GM18511 (cell line): Measurements from ENCODE around the gene OR10P1.
"Not testable (repeated sequence)": the region's sequence is repeated elsewhere in the genome, so short reads cannot be mapped to it uniquely, and the experiment has no call there.

Experiments
- ATAC-seq: cut with Tn5 transposase; IDR thresholded peaks from one replicate; pipeline ENCODE4 v1.9.1; 2021; ENCODE audit warnings: mild to moderate bottlenecking, moderate library complexity; ENCODE audit not compliant: unreplicated experiment

Gene OR10P1

DNA sequence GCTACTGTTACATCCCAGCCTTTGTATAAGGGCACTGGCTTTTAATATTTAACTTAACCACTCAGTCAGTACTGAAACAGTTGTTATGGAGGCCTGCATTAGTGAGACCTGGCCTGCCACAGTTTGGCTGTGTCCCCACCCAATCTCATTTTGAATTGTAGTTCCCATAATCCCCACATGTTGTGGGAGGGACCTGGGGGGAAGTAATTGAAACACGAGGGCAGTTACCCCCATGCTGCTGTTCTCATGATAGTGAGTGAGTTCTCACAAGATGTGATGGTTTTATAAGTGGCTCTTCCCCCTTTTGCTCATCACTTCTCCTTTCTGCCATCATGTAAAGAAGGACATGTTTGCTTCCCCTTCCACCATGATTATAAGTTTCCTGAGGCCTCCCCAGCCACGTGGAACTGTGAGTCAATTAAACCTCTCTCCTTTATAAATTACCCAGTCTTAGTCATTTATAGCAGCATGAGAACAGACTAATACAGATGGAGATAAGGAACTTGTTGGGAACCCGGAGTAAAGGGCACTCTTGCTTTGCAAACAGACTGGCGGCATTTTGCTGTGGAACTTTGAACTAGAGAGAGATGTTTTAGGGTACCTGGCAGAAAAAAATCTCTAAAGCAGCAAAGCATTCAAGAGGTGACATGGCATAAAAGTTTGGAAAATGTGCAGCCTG lies 14.1 kb downstream of the OR10P1 start:
- not testable (repeated sequence) for ATAC-seq

DNA sequence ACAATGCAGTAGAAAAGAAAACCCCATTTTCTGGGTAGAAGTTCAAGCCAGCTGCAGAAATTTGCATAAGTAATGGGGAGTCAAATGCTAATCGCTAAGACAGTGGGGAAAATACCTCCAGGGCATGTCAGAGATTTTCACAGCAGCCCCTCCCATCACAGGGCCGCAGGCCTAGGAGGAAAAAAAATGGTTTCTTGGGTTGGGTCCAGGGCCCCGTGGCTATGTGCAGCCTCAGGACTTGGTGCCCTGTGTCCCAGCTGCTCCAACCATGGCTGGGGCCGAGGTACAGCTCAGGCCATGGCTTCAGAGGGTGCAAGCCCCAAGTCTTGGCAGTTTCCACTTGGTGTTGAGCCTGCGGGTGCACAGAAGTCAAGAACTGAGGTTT lies 14.6 kb downstream of the OR10P1 start:
- no peak for ATAC-seq

DNA sequence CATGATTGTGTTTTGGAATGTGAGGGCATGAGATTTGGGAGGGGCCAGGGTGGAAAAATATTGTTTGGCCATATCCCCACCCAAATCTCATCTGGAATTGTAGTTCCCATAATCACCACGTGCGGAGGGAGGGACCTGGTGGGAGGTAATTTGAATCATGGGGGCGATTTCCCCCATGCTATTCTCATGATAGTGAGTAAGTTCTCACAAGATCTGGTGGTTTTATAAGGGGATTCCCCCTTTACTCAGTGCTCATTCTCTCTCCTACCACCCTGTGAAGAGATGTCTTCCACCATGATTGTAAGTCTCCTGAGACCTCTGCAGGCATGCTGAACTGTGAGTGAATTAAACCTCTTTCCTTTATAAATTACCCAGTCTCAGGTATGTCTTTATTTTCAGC lies 15.7 kb downstream of the OR10P1 start:
- ATAC-seq: peak; percentile 46

DNA sequence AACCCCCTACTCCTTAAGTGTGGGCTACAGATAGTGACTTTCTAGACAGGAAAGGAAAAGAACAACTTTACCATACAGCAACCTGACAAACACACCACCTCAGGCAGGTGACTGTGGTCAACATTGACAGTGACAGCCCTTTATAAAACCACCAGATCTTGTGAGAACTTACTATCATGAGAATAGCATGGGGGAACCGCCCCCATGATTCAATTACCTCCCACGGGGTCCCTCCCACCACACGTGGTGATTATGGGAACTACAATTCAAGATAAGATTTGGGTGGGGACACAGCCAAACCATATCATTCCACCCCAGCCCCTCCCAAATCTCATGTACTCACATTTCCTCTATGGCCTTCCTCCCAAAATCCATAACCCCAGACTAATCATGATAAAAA lies 16.3 kb downstream of the OR10P1 start:
- ATAC-seq: no peak

DNA sequence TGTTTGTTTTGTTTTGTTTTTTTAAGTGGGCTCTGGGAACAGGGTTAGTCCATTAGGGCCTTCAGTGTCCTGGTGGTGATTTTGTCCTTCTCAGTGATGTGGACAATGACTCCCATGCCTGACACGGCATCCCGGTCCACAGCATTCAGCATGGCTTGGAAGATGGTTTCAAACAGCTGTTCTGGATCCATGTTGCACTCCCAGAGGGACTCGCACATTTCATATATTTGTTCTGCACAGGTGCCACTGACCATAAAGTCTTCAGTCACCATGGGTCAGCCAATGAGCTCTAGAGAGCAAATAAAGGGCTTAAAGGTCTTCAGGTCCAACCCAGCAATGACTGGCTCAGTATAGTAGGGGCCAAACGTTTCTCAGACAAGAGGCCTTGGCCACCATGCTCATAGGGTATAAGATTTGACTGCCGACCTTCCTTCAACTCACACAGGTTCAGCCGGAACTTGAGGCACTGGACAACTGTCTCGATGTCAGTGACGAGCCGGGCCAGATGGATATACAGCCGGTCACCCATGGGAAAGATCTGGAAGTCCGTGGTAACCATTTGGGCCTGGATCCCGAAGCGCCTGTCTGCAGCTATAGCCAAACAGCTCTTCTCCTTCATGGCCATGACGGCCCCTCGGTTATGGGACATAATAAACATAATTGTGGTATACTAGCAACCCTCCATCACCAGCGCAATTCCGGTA lies 18.0 kb downstream of the OR10P1 start:
- no peak for ATAC-seq

DNA sequence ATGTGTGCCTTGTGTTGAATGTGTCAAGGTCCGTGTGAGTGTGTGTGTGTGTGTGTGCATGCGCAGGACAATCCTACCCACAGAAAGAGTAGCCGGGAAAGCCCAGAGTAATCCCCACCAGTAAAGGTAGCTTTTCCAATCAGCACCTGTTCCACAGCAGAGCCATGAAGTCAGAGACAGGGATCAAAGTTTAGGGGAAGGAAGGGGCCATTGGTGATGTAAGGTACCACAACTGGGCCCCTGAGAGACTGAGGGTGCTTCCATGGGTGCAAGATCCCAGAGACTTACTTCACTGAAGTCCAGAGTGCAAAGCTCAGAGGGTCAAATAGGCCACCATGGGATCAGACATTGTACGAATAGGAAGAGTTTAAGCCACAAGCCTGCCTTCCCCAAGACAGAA lies 20.5 kb downstream of the OR10P1 start:
- ATAC-seq: no peak

DNA sequence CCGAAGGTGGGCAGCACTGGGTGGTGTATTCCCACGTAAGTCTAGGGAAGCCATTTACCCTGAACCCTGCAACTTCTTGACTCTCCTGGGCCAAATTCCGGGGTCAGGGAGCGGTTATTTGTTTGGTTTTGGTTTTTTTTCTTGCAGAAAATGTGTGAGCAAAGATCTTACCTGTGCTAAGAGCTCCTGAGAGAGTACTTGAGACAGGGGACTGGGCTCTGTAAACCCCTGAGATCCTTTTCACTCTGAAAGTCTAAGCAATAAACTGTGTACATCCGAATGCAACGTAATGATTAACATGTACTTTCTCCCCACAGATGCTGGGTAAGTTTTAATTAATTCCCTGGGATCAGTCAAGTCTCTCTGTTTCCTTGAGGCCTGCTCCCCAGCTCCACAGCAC lies 21.5 kb downstream of the OR10P1 start:
- no peak for ATAC-seq

DNA sequence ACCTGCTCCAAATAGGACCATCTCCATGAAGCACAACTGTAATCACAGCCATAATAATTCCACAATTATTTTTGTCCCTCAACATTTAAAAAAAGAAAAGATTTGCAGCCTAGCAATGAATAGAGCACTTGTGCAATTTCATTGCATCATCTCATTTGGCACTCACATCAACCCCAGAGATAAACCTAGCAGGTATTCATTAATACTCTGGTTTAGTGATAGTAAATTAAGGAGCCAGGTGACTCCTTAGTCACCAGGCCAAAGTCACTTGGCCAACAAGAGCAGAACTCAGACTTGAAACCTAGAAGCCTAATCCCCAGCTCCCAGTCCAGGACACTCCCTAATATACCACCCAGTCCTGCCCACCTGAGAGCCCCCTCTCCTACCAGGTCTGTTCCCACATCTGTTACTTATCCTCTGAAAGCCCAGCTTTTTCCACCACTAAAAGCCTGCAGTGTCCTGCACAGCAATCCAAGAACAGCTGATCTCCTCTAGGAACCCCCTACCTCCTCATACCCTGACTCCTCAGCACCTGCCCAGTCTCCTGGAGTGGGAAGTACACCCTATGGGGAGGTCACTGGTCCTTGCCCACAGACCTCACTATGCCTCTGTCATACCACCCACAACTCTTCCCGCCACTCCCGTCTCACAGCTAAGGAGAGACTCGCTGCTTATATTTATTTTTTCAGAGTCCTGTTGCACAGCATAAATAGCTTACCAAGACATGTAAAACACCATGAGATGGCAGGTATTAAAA lies 22.1 kb downstream of the OR10P1 start:
- ATAC-seq: no peak

DNA sequence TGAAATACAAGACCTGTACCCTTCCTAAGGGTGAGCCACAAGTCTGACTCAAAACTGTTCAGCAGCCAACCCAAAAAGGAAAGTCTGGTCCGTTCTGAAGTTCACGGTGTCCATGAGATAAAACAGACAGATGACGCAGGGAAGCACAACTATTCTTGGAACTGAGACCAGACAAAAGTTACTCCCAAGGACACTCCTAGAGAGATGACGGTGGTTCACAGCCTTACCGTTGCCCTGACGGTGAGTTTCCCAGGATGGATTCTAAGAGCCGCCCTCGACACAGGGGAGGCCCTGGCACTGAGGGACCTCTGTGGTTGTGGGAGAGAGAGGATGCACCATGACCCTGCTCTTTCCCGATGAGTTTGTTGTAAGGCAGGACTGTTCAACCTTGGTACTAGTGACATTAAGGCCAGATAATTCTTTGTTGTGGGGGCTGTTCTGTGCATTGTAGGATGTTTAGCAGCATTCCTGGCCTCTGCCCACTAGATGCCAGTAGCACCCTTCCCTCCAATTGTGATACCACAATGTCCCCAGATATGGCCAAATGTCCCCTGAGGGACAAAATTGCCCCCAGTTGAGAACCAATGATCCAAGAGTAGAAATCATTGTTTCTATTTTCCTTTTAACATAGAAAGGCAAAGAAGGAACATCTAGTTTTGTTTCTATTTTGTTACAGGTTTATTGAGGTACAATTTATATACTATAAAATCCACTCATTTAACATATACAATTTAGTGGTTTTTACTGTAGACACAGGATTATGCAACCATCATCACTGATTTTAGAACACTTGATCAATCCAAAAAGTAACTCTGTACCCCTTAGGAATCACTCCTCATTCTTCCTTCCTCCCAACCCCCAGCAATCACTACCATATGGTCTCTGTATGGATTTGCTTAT lies 23.0 kb downstream of the OR10P1 start:
- no peak for ATAC-seq

DNA sequence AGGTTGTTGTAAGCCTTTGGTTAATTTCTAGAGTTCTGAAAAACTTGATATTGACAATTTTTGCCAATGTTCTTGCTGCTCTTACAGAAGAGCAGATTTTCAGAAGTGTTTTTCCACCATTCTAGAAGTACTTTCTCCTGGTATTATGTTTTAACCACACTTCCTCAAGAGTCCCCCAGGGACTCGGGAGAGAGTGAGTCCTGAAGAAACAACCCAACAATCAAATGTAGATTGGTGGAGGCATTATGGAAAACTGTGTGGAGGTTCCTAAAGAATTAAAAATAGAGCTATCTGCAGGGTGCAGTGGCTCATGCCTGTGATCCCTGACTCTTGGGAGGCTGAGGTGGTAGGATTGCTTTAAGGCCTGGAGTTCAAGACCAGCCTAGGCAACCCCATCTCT lies 26.7 kb downstream of the OR10P1 start:
- no peak for ATAC-seq

DNA sequence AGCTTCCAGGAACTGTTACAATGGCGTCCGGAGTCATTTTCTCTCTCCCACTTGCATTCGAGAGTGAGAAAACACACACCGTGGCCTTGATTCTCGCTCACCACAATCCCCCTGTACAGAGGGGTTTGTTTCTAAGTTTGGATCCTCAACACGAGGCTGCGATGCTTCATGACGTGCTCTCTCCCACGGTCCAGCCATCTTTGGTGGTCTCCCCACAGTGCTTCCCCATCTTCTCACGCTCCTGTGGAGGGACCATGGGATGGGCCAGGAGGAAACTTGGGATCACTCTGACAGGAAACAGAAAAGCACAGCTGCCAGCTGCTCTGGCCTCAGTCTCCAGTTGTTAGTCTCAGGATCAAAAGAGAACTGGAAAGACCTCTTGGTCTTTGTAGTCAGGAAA lies 28.1 kb downstream of the OR10P1 start:
- ATAC-seq: no peak

DNA sequence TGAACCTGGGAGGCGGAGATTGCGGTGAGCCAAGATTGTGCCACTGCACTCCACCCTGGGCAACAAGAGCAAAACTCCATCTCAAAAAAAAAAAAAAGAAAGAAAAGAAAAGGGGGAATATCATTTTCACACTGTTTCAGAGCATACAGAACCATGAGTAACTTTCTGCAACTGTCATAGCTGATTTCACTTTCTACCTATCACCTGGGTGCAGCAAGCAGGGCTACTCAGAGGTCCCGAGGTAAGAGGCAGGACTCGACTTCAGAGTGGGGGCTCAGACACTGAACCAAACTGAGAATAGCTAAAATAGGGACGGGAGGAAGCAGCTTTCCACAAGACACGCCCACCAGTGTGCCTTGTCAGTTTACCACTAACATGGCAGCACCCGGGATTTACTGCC lies 29.8 kb downstream of the OR10P1 start:
- ATAC-seq: no peak

DNA sequence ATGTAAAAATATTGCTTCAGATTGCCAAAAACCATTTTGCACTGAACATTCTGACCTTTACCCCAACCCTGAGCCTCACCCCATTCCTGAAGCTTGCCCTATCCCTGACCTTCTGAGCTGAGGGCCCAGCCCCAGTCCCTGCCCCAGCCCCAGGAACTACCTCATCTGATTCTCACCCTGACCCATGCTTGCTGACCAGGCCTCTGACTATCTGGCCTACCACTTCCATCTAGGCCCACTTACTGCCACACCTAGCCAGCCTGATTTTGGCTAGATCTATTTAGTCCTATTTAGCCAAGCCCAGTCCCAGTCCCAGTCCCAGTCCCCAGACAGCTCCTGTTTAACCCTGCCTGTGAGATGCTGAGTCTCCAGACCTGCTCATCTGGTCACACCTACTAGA lies 33.6 kb downstream of the OR10P1 start:
- ATAC-seq: no peak

DNA sequence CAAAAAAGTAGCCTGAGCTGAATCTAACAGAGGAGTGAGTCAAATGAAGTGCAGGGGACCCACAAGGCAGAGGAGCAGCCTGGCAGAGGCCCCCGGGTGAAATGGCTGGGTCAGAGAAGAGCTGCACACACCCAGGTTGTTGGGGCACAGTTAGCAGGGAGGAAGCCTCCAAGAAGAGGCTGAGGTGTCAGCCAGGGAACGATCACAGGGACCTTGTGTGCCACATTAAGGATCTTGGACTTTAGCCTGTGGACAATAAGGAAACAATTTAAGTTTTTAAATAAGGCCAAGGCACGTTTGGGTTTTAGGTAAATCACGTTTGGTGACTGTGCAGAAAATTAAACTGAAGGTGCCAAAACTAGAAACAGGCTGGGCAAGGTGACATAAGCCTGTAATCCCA lies 35.1 kb downstream of the OR10P1 start:
- ATAC-seq: no peak

DNA sequence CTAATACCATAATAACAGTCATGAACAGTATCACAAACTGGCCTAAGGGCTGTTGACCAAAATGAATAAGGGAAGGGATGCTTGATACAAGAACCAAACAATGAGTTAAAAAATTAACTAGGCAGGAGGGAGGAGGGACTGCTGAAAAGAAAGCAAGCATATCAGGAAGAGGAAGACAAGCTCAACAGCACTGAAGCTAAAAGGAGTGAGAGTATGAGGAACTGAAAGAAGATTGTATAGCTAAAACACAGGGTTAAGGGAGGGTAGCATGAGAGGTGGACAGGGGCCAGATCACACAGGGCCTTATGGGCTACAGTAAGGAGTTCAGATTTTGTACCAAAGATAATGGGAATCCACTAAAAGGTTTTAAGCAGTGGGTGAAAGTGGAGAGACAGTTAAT lies 36.9 kb downstream of the OR10P1 start:
- peak; percentile 100 for ATAC-seq

DNA sequence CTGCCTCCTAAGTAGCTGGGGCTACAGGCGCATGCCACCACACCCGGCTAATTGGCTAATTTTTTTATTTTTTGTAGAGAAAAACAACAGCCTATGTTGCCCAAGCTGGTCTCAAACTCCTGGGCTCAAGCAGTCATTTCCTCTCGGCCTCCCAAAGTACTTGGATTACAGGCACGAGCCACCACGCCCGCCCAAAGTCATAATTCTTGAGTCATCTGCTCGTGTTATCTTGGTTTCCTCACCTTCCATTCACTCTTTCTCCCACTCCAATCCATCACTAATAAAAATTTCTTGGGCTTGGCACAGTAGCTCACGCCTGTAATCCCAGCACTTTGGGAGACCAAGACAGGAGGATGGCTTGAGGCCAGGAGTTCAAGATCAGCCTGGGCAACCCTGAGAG lies 39.0 kb downstream of the OR10P1 start:
- no peak for ATAC-seq

DNA sequence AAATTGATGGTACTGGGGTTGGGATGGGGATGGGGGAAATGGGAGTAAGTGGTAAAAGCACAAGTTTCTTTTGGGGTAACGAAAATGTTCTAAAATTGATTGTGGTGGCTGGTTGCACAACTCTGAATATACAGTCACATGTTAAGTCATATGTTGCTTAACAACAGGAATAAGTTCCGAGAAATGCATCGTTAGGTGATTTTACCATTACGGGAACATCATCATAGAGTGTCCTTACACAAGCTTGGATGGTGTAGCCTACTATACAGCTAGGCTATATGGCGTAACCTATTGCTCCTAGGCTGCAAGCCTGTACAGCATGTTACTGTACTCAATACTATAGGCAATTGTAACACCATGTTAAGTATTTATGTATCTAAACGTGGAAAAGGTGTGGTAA lies 40.0 kb downstream of the OR10P1 start:
- no peak for ATAC-seq

DNA sequence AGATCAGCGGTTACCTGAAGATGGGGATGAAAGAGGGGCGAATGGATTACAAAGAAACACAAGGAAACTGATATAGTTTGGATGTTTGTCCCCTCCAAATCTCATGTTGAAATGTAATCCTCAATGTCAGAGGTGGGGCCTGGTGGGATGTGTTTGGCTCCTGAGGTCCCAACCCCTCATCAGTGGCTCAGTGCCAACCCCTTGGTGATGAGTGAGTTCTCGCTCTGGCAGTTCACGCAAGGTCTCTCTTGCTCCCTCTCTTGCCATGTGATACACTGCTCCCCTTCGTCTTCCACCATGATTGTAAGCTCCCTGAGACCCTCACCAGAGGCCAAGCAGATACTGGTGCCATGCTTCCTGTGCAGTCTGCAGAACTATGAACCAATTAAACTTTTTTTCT lies 43.0 kb downstream of the OR10P1 start:
- no peak for ATAC-seq

DNA sequence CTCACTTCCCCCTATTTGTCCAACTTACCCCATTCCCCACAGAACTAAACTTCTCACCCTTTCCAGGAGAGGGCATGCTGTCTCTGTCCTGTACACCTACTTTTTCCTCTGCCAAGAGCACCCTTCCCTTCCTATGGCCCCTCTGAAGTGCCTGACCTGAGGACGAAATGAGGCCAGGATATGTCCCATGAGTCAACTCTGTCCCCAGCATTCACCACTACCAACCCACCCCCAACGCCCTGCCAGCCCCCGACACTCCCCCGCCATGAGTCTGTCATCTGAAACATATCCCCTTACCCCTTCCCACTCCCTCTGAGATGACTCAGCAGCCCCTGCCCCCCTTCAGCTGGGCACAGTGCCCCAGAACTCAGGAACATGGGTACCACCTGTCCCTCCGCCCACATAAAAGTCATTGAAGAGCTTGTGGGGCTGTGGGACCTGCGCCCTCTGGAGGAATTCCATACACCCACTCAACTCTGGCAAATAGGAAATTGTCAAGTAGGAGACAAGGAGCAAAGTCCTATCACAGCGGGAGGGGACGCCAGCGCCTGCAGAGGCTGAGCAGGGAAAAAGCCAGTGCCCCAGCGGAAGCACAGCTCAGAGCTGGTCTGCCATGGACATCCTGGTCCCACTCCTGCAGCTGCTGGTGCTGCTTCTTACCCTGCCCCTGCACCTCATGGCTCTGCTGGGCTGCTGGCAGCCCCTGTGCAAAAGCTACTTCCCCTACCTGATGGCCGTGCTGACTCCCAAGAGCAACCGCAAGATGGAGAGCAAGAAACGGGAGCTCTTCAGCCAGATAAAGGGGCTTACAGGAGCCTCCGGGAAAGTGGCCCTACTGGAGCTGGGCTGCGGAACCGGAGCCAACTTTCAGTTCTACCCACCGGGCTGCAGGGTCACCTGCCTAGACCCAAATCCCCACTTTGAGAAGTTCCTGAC lies 44.7 kb downstream of the OR10P1 start:
- peak; percentile 55 for ATAC-seq
